PC-9 (cell line): Measurements from ENCODE around the gene VILL. TPM values are rescaled to one million over a fixed set of nuclear protein-coding genes. Genes with fewer than 3 reads are reported as not detected.
"Not testable (repeated sequence)": the region's sequence is repeated elsewhere in the genome, so short reads cannot be mapped to it uniquely, and the experiment has no call there.

ENCODE experiments used
- BruUV-seq: library from RNA; stranded (reverse); fragments of 400-500 nt; replicated peaks from 2 replicates; lab custom pipeline; 2021; lab: Mats Ljungman, UMichigan
- CTCF ChIA-PET: fragments of 300-600 bp; sonication (Branson Sonifier 250); formaldehyde crosslinking; loops from one replicate; lab custom pipeline; 2022; ENCODE audit warnings: antibody characterized with exemption; lab: Charles Lee
- POLR2A ChIA-PET: fragments of 300-600 bp; sonication (Branson Sonifier 250); formaldehyde crosslinking; loops from one replicate; lab custom pipeline; 2022; ENCODE audit warnings: antibody characterized with exemption; ENCODE audit not compliant: unreplicated experiment; lab: Charles Lee
- DNase-seq, 2 experiments: peaks; one replicate each; pipeline versions ENCODE4 v3.0.0 to v3.0.0-alpha.2; 2015 to 2022; ENCODE audit warnings: mixed read lengths in 1 of 2
- H2AFZ ChIP-seq: fragments of 200-600 bp; sonication (generic); 2 replicates; pipeline ENCODE4 v1.8.1; 2017; ENCODE audit warnings: antibody characterized with exemption
- H3F3A ChIP-seq: fragments of 200-600 bp; sonication (generic); 2 replicates; pipeline ENCODE4 v1.8.1; 2017; ENCODE audit warnings: antibody characterized with exemption, mild to moderate bottlenecking, low read depth; ENCODE audit not compliant: insufficient read depth
- H3K27ac ChIP-seq: fragments of 200-600 bp; sonication (generic); 2 replicates; pipeline ENCODE4 v1.6.1; 2016; ENCODE audit warnings: mixed run types
- H3K27me3 ChIP-seq: fragments of 200-600 bp; sonication (generic); 2 replicates; pipeline ENCODE4 v1.6.1; 2016; ENCODE audit warnings: low read depth, mixed run types; ENCODE audit not compliant: insufficient read depth
- H3K36me3 ChIP-seq: fragments of 200-600 bp; sonication (generic); 2 replicates; pipeline ENCODE4 v1.6.1; 2016; ENCODE audit warnings: low read depth, mixed run types
- H3K4me1 ChIP-seq: fragments of 200-600 bp; sonication (generic); replicated peaks from 2 replicates; pipeline ENCODE4 v1.6.1; 2016; ENCODE audit warnings: mixed run types; ENCODE audit not compliant: insufficient read depth
- H3K4me2 ChIP-seq: fragments of 200-600 bp; sonication (generic); 2 replicates; pipeline ENCODE4 v1.6.1; 2017; ENCODE audit warnings: mixed run types
- H3K4me3 ChIP-seq: fragments of 200-600 bp; sonication (generic); 2 replicates; pipeline ENCODE4 v1.6.1; 2016; ENCODE audit warnings: mixed run types
- H3K79me2 ChIP-seq: fragments of 200-600 bp; sonication (generic); 2 replicates; pipeline ENCODE4 v1.6.1; 2017; ENCODE audit warnings: low read depth, mixed run types
- H3K9me2 ChIP-seq: fragments of 200-600 bp; sonication (generic); 2 replicates; pipeline ENCODE4 v1.8.1; 2017; ENCODE audit warnings: mild to moderate bottlenecking; ENCODE audit not compliant: insufficient read depth
- H3K9me3 ChIP-seq: fragments of 200-600 bp; sonication (generic); 2 replicates; pipeline ENCODE4 v1.8.1; 2016; ENCODE audit warnings: low read depth; ENCODE audit not compliant: insufficient read depth
- H4K20me1 ChIP-seq: fragments of 200-600 bp; sonication (generic); 2 replicates; pipeline ENCODE4 v1.8.1; 2017; ENCODE audit not compliant: insufficient read depth
- EZH2 ChIP-seq: fragments of 200-600 bp; sonication (generic); IDR thresholded peaks from 2 replicates; pipeline ENCODE4 v1.8.0; 2017; ENCODE audit warnings: antibody characterized with exemption, low read depth
- intact Hi-C: fragments of 100-400 bp; cut with micrococcal nuclease; formaldehyde crosslinking; loops from one replicate; pipeline ENCODE4 v1.10.0; 2022; ENCODE audit not compliant: unreplicated experiment
- total RNA-seq: library from RNA; stranded (reverse); gene quantifications from 2 replicates; pipeline ENCODE4 v1.2.3, GENCODE V29; 2021
- TF ChIP-seq, protein P1 (sequence below): fragments of 200-600 bp; sonication (generic); conservative IDR thresholded peaks from 2 replicates; pipeline ENCODE4 v1.6.1; 2017; ENCODE audit warnings: mixed run types, antibody characterized with exemption, mild to moderate bottlenecking, moderate library complexity

Gene VILL
- total RNA-seq, 1 experiment from 2014 or later, result 14.7 TPM

DNA sequence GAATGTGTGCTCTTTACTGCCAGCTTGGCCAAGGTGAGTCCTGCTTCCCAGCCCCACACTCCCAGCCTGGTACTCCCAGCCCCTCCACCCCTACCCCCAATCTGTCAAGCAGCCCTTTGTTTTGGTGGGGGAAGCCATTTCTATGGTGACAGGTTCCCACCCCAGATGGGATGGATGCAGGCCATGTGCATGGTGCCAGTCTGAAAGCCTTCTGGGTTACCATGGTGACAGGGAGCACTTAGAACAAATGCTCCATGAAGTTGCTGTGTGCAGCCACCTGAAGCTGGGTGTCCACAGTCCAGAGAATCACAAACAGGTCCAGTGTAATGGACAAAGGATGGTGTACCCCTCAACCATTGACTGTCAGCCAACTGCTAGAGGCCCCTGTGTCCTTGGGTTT lies 19.1 kb upstream of the VILL start:
- H3K4me3 ChIP-seq, result no peak overlapping the region
- DNase-seq, result no peak
- H4K20me1 ChIP-seq, result no peaks in the 10 kb centered on the region
- no peaks in the 10 kb centered on the region; the same call in 1 of the 2 replicates for H3F3A ChIP-seq
- POLR2A ChIA-PET, result no interaction called here
- CTCF ChIA-PET, result interaction anchor here (0.5 kb wide), 1 partner anchor 207 kb away, joined by 9 read pairs; no protein-coding TSS in a partner anchor
- H3K36me3 ChIP-seq, result no peaks in the 10 kb centered on the region; the same call in 1 of the 2 replicates
- no peak overlapping the region for H3K4me2 ChIP-seq
- no peak overlapping the region for H3K27ac ChIP-seq
- intact Hi-C loops, result no loop called here
- H3K27me3 ChIP-seq, result no peaks in the 10 kb centered on the region
- no peak overlapping the region for H2AFZ ChIP-seq
- BruUV-seq, result no TSS peak
- no peaks in the 10 kb centered on the region for H3K9me2 ChIP-seq
- TF ChIP-seq EZH2, result no peak
- TF ChIP-seq, protein P1, sequence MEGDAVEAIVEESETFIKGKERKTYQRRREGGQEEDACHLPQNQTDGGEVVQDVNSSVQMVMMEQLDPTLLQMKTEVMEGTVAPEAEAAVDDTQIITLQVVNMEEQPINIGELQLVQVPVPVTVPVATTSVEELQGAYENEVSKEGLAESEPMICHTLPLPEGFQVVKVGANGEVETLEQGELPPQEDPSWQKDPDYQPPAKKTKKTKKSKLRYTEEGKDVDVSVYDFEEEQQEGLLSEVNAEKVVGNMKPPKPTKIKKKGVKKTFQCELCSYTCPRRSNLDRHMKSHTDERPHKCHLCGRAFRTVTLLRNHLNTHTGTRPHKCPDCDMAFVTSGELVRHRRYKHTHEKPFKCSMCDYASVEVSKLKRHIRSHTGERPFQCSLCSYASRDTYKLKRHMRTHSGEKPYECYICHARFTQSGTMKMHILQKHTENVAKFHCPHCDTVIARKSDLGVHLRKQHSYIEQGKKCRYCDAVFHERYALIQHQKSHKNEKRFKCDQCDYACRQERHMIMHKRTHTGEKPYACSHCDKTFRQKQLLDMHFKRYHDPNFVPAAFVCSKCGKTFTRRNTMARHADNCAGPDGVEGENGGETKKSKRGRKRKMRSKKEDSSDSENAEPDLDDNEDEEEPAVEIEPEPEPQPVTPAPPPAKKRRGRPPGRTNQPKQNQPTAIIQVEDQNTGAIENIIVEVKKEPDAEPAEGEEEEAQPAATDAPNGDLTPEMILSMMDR, result no peak
- H3K4me1 ChIP-seq, result no peaks in the 10 kb centered on the region
- no peaks in the 10 kb centered on the region for H3K79me2 ChIP-seq
- H3K9me3 ChIP-seq, result no peaks in the 10 kb centered on the region

DNA sequence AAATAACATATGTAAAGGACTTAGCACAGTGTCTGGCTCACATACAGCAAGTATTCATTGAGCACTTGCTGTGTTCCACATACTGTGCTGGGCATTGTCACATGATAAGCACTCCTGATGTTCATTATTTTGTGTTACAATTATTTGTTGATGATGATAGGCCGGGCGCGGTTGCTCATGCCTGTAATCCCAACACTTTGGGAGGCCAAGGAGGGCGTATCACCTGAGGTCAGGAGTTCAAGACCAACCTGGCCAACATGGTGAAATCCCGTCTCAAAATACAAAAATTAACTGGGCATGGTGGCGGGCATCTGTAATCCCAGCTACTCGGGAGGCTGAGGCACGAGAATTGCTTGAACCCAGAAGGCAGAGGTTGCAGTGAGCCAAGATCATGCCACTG lies 18.5 kb upstream of the VILL start:
- BruUV-seq, H2AFZ ChIP-seq, H3K4me1 ChIP-seq, H3K36me3 ChIP-seq, H3K9me2 ChIP-seq, intact Hi-C loops, H3K4me2 ChIP-seq, H3K9me3 ChIP-seq, H3K4me3 ChIP-seq, H3K27ac ChIP-seq, H4K20me1 ChIP-seq, H3K79me2 ChIP-seq, H3K27me3 ChIP-seq, H3F3A ChIP-seq, DNase-seq: not testable (repeated sequence)
- ChIA-PET CTCF (interaction anchor here (0.6 kb wide), 1 partner anchor 120 kb away, joined by 4 read pairs; no protein-coding TSS in a partner anchor), POLR2A (interaction anchor here (0.6 kb wide), 1 partner anchor 26 kb away, joined by 3 read pairs; no protein-coding TSS in a partner anchor)

DNA sequence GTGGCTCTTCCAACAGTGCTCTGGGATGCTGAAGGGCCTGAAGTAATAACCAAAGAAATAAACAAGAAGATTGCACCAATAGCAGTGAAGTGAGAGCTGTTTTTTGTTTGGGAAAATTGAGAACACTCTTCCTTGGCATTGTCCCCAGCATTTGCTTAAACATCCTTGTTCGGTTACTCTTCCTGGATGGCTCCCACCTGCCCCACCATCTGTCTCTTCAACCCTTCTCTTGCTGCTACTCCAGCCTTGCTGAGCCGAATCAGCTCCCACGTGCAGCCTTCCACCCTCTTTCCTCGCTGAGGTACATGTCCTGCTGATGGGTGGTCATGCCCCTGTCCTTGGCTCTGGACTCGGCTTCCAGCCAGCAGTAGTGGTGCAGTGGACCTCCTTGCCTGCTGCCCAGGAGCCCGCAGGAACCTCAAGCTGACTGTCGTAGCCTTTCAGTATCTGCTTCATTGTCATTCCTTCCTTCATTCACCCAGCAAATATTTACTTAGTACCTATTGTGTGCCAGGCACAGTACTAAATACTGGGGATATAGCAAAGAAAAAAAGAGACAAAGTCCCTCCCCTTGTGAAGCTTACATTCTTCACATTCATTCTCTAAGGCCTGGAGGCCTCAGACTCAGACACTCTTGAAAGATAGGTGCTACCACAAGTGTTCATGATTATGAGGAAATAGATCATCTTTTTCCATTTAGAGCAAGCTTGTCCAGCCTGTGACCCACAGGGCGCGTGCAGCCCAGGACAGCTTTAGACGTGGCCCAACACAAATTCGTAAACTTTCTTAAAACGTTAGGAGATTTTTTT lies 17.1 kb upstream of the VILL start:
- Histone ChIP-seq H3F3A (no peaks in the 10 kb centered on the region; the same call in 1 of the 2 replicates), H3K9me2 (no peaks in the 10 kb centered on the region), H3K9me3 (no peaks in the 10 kb centered on the region), H3K27me3 (no peaks in the 10 kb centered on the region), H3K4me1 (no peaks in the 10 kb centered on the region), H3K27ac (no peak overlapping the region), H3K4me3 (no peak overlapping the region), H3K4me2 (no peak overlapping the region), H4K20me1 (no peaks in the 10 kb centered on the region), H3K79me2 (no peaks in the 10 kb centered on the region), H2AFZ (no peak overlapping the region), H3K36me3 (no peaks in the 10 kb centered on the region; the same call in 1 of the 2 replicates)
- no peak for DNase-seq
- POLR2A ChIA-PET, result interaction anchor here (0.7 to 1.0 kb wide), 2 partner anchors 23 to 36 kb away, joined by 3 to 6 read pairs; no protein-coding TSS in a partner anchor
- BruUV-seq, result no TSS peak
- CTCF ChIA-PET, result interaction anchor here (0.6 to 2.4 kb wide), 4 partner anchors 9 to 37 kb away, joined by 3 to 18 read pairs (median 6); partner anchors contain the start of gene VILL
- TF ChIP-seq EZH2, result no peak
- TF ChIP-seq, protein P1, result no peak
- intact Hi-C loops, result loop anchor here (1.0 to 2.0 kb wide), 3 partner anchors 23 to 506 kb away; no protein-coding TSS in a partner anchor
